Measurements from ENCODE around the gene C10orf105.

DNA sequence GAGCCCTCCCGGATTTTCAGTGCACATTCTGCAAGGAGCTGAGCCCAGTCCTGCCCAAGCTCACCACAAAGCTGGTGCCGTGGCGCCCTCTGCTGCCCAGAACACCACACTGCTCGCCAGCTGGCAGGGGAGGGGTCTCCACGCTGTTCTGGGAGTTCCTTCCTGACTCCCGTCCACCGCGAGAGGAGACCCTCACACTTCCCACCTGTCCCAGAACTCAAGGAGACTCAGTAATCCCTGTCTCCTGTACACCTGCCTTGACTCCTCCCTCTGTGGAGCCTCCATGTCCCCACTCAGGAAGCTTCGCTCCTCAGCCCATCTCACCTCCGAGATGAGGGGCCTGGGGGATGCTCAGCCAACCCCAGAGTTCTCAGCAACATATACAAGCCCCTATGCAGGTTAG, 11.3 kb downstream of the C10orf105 start:
- TF ChIP-seq, protein P1, sequence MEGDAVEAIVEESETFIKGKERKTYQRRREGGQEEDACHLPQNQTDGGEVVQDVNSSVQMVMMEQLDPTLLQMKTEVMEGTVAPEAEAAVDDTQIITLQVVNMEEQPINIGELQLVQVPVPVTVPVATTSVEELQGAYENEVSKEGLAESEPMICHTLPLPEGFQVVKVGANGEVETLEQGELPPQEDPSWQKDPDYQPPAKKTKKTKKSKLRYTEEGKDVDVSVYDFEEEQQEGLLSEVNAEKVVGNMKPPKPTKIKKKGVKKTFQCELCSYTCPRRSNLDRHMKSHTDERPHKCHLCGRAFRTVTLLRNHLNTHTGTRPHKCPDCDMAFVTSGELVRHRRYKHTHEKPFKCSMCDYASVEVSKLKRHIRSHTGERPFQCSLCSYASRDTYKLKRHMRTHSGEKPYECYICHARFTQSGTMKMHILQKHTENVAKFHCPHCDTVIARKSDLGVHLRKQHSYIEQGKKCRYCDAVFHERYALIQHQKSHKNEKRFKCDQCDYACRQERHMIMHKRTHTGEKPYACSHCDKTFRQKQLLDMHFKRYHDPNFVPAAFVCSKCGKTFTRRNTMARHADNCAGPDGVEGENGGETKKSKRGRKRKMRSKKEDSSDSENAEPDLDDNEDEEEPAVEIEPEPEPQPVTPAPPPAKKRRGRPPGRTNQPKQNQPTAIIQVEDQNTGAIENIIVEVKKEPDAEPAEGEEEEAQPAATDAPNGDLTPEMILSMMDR (IDR thresholded peaks at IDR 0.05; ENCODE audit: low read length): peak; percentile 93
- no peak for TF ChIP-seq EZH2 (IDR thresholded peaks at IDR 0.05; ENCODE audit: borderline replicate concordance, low read length)

Measured in OCI-LY1 (cell line).